Measurements from ENCODE around the gene GNPNAT1.

Gene GNPNAT1

GRCh38 chr14:52802597-52802996, 11.2 kb upstream of the GNPNAT1 start:
- FAIRE-seq (peak; percentile 78), DNase-seq (ENCODE audit: insufficient read length, low spot score) (no peak)
- no peak for TF ChIP-seq POLR2A (IDR thresholded peaks at IDR 0.05; ENCODE audit: low read depth, low read length)

GRCh38 chr14:52801014-52801712, 9.8 kb upstream of the GNPNAT1 start:
- TF ChIP-seq POLR2A (IDR thresholded peaks at IDR 0.05; ENCODE audit: low read depth, low read length), result no peak
- no peak for DNase-seq (ENCODE audit: insufficient read length, low spot score)
- FAIRE-seq, result peak; percentile 72

- DNase-seq (ENCODE audit: insufficient read length, low spot score), result no peak
- FAIRE-seq, result no peak
- no peak for TF ChIP-seq POLR2A (IDR thresholded peaks at IDR 0.05; ENCODE audit: low read depth, low read length)
Measured at GRCh38 chr14:52798826-52799225, 7.4 kb upstream of the GNPNAT1 start.

GRCh38 chr14:52797653-52798052, 6.2 kb upstream of the GNPNAT1 start:
- DNase-seq (ENCODE audit: insufficient read length, low spot score) (no peak), FAIRE-seq (no peak)
- TF ChIP-seq POLR2A (IDR thresholded peaks at IDR 0.05; ENCODE audit: low read depth, low read length), result no peak

- DNase-seq (ENCODE audit: insufficient read length, low spot score) (no peak), FAIRE-seq (no peak)
- TF ChIP-seq POLR2A (IDR thresholded peaks at IDR 0.05; ENCODE audit: low read depth, low read length), result no peak
Measured at GRCh38 chr14:52793061-52793460, 1.7 kb upstream of the GNPNAT1 start.

- TF ChIP-seq POLR2A (IDR thresholded peaks at IDR 0.05; ENCODE audit: low read depth, low read length), result no peak
- DNase-seq (ENCODE audit: insufficient read length, low spot score), result no peak
- FAIRE-seq, result no peak
Measured at GRCh38 chr14:52792097-52792415, 649 bp upstream of the GNPNAT1 start.

- no peak for TF ChIP-seq POLR2A (IDR thresholded peaks at IDR 0.05; ENCODE audit: low read depth, low read length)
- DNase-seq (ENCODE audit: insufficient read length, low spot score), result no peak
- FAIRE-seq, result no peak
Measured at GRCh38 chr14:52790756-52791222, 618 bp downstream of the GNPNAT1 start.

- DNase-seq (ENCODE audit: insufficient read length, low spot score) (no peak), FAIRE-seq (no peak)
- TF ChIP-seq POLR2A (IDR thresholded peaks at IDR 0.05; ENCODE audit: low read depth, low read length), result no peak
Measured at GRCh38 chr14:52790011-52790755, 1.2 kb downstream of the GNPNAT1 start.

- no peak for FAIRE-seq
- DNase-seq (ENCODE audit: insufficient read length, low spot score), result no peak
- TF ChIP-seq POLR2A (IDR thresholded peaks at IDR 0.05; ENCODE audit: low read depth, low read length), result no peak
Measured at GRCh38 chr14:52789118-52789517, 2.3 kb downstream of the GNPNAT1 start.

- TF ChIP-seq POLR2A (IDR thresholded peaks at IDR 0.05; ENCODE audit: low read depth, low read length), result no peak
- FAIRE-seq (no peak), DNase-seq (ENCODE audit: insufficient read length, low spot score) (no peak)
Measured at GRCh38 chr14:52786887-52787286, 4.5 kb downstream of the GNPNAT1 start.

GRCh38 chr14:52783206-52783605, 8.2 kb downstream of the GNPNAT1 start:
- DNase-seq (ENCODE audit: insufficient read length, low spot score) (no peak), FAIRE-seq (no peak)
- no peak for TF ChIP-seq POLR2A (IDR thresholded peaks at IDR 0.05; ENCODE audit: low read depth, low read length)

GRCh38 chr14:52781629-52782028, 9.8 kb downstream of the GNPNAT1 start:
- no peak for TF ChIP-seq POLR2A (IDR thresholded peaks at IDR 0.05; ENCODE audit: low read depth, low read length)
- DNase-seq (ENCODE audit: insufficient read length, low spot score) (no peak), FAIRE-seq (no peak)

GRCh38 chr14:52780893-52781292, 10.5 kb downstream of the GNPNAT1 start:
- DNase-seq (ENCODE audit: insufficient read length, low spot score) (no peak), FAIRE-seq (no peak)
- TF ChIP-seq POLR2A (IDR thresholded peaks at IDR 0.05; ENCODE audit: low read depth, low read length), result no peak

- DNase-seq (ENCODE audit: insufficient read length, low spot score) (no peak), FAIRE-seq (no peak)
- TF ChIP-seq POLR2A (IDR thresholded peaks at IDR 0.05; ENCODE audit: low read depth, low read length), result no peak
Measured at GRCh38 chr14:52778702-52779101, 12.7 kb downstream of the GNPNAT1 start.

GRCh38 chr14:52776816-52777215, 14.6 kb downstream of the GNPNAT1 start:
- no peak for TF ChIP-seq POLR2A (IDR thresholded peaks at IDR 0.05; ENCODE audit: low read depth, low read length)
- DNase-seq (ENCODE audit: insufficient read length, low spot score) (no peak), FAIRE-seq (no peak)
